Activated CD8-positive, alpha-beta memory T cell treated with anti-CD3 and anti-CD28 coated beads for 1 hour (primary cell): Measurements from ENCODE around the gene SLC35F5.
"Not testable (repeated sequence)": the region's sequence is repeated elsewhere in the genome, so short reads cannot be mapped to it uniquely, and the experiment has no call there.

ENCODE experiments used
- DNase-seq, 2 donors: peaks; one replicate each; pipeline ENCODE4 v3.0.0-alpha.2; 2020; ENCODE audit warnings: low read depth in 1 of 2; ENCODE audit errors: extremely low read depth in 1 of 2

Gene SLC35F5

GRCh38 chr2:113756355-113757137, at the start of gene SLC35F5:
Gene SLC35F5 (minus strand): TSS chr2:113756642. CDS start chr2:113756409, 233 bp downstream.
- peak; percentile 71 to 96 for DNase-seq

GRCh38 chr2:113799375-113799774, 42.9 kb upstream of the SLC35F5 start:
- no peak for DNase-seq

GRCh38 chr2:113797237-113797636, 40.8 kb upstream of the SLC35F5 start:
- no peak for DNase-seq

- DNase-seq: no peak
Observed at GRCh38 chr2:113796592-113797175, 40.2 kb upstream of the SLC35F5 start.

GRCh38 chr2:113795405-113795920, 39.0 kb upstream of the SLC35F5 start:
- no peak for DNase-seq

GRCh38 chr2:113791697-113792590, 35.5 kb upstream of the SLC35F5 start:
- DNase-seq: no peak

- DNase-seq: no peak
Observed at GRCh38 chr2:113784823-113785744, 28.6 kb upstream of the SLC35F5 start.

GRCh38 chr2:113780472-113780871, 24.0 kb upstream of the SLC35F5 start:
- DNase-seq: no peak

- DNase-seq: no peak
Observed at GRCh38 chr2:113777371-113777770, 20.9 kb upstream of the SLC35F5 start.

GRCh38 chr2:113776949-113777348, 20.5 kb upstream of the SLC35F5 start:
- no peak for DNase-seq

- not testable (repeated sequence) for DNase-seq
Observed at GRCh38 chr2:113774616-113775015, 18.2 kb upstream of the SLC35F5 start.

GRCh38 chr2:113770929-113771328, 14.5 kb upstream of the SLC35F5 start:
- DNase-seq: no peak

GRCh38 chr2:113769555-113769954, 13.1 kb upstream of the SLC35F5 start:
- DNase-seq: no peak

GRCh38 chr2:113768770-113769169, 12.3 kb upstream of the SLC35F5 start:
- no peak for DNase-seq

- no peak for DNase-seq
Observed at GRCh38 chr2:113767811-113768460, 11.5 kb upstream of the SLC35F5 start.

GRCh38 chr2:113765276-113765675, 8.8 kb upstream of the SLC35F5 start:
- no peak for DNase-seq

GRCh38 chr2:113762377-113763118, 6.1 kb upstream of the SLC35F5 start:
- no peak for DNase-seq

- no peak for DNase-seq
Observed at GRCh38 chr2:113760400-113760799, 4.0 kb upstream of the SLC35F5 start.

- no peak for DNase-seq
Observed at GRCh38 chr2:113757138-113757657, 756 bp upstream of the SLC35F5 start.
